ENCODE data around the gene PARP12.

Gene PARP12

DNA sequence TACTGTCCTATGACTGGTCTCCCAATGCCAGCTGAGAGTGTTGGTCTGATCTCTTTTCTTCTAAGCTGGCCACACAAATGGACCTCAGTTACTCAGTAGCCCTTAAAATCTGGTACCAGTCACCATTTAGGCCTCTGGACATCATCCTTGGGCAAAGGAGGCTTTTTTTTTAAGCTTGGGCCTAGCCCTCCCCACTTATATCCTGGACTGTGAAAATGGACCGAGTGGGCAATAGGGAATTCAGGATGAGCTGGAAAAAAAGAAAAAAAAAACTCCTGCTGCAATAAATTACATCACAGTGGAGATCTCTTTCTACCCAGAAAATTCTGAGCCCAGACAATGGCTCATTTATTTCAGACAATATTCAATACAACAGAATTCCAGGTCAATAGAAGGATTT is 68.4 kb downstream of the PARP12 start:
- POLR2A ChIA-PET = no interaction called here

DNA sequence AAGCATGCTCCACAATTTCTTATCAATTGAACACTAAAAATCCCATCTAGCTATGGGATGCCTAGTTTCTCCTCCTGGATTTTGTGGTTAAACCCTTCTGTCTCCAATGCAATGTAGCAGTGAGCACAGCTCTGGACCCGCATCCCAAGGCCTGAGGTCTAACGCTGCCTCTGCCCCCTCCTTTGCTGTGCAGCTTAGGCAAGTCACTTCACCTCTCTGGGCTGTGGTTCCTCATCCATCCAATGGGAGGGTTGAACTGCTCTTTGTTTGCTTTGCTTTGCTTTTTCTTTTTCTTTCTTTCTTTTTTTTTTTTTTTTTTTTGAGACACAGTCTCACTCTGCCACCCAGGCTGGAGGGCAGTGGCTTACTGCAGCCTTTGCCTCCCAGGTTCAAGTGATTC is 69.2 kb downstream of the PARP12 start:
- TF ChIP-seq, protein P1, sequence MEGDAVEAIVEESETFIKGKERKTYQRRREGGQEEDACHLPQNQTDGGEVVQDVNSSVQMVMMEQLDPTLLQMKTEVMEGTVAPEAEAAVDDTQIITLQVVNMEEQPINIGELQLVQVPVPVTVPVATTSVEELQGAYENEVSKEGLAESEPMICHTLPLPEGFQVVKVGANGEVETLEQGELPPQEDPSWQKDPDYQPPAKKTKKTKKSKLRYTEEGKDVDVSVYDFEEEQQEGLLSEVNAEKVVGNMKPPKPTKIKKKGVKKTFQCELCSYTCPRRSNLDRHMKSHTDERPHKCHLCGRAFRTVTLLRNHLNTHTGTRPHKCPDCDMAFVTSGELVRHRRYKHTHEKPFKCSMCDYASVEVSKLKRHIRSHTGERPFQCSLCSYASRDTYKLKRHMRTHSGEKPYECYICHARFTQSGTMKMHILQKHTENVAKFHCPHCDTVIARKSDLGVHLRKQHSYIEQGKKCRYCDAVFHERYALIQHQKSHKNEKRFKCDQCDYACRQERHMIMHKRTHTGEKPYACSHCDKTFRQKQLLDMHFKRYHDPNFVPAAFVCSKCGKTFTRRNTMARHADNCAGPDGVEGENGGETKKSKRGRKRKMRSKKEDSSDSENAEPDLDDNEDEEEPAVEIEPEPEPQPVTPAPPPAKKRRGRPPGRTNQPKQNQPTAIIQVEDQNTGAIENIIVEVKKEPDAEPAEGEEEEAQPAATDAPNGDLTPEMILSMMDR (IDR thresholded peaks at IDR 0.05; ENCODE audit: control extremely low read depth, extremely low read depth, low read depth, missing control alignments) = no peak
- ChIA-PET CTCF (interaction anchor here (1.3 to 1.5 kb wide), 3 partner anchors 10 to 559 kb away, joined by 4 to 6 read pairs (median 5); no protein-coding TSS in a partner anchor), POLR2A (no interaction called here)
- no peak for DNase-seq (ENCODE audit: extremely low spot score)

More for the DNA sequence above, 68.4 kb downstream of the PARP12 start:
- DNase-seq (ENCODE audit: extremely low spot score) = no peak
- CTCF ChIA-PET = interaction anchor here (0.8 to 1.5 kb wide), 4 partner anchors 9 to 560 kb away, joined by 3 to 6 read pairs (median 4); no protein-coding TSS in a partner anchor
- TF ChIP-seq, protein P1 (IDR thresholded peaks at IDR 0.05; ENCODE audit: control extremely low read depth, extremely low read depth, low read depth, missing control alignments) = no peak

DNA sequence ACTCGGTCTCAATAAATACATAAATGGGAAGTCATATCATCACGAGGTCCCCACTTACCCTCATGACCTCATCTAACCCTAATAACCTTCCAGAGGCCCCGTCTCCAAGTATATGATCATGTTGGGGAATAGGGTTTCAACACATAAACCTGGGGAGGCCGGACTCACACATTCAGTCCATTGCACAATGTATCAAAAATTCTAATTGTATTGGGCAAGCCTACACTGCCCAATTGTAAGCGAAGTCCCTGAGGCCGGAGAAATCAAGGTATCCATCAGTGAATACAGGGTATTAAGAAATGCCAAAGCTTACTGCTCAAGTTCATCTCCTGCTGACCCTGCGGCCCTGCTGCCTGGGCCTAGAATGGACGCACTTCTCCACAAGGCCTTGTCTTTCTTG is 69.6 kb downstream of the PARP12 start:
- DNase-seq (ENCODE audit: extremely low spot score) = no peak
- TF ChIP-seq, protein P1 (IDR thresholded peaks at IDR 0.05; ENCODE audit: control extremely low read depth, extremely low read depth, low read depth, missing control alignments) = no peak
- POLR2A ChIA-PET = no interaction called here
- CTCF ChIA-PET = no interaction called here

DNA sequence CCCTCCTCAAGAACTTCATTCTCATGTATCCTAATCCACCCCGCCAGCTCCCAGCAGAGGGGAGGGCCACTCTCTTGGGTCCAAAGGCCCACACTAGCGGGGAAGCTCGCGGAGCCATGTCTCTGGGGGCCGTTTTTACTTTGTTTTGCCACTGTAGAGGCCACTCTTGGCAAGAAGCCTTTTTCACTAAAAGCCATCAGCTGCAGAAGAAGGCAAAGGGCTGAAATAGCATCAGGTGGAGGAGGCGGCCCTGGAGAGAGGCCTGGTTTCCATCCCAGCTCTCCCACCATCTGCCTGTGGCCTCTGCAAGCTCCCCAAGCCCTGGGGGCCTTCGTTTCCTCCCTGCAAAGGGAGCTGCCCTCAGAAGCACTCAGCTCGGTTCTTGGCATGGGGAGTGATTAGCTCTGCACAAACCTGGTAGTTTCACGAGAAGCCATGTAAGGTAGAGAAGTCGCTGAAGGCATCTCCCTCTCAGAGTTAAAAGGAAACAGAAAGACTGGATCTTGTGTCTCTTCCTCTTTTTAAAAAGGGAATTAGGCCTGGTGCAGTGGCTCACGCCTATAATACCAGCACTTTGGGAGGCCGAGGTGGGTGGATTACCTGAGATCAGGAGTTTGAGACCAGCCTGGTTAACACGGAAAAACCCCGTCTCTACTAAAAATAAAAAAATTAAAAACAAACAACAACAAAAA is 70.3 kb downstream of the PARP12 start:
- TF ChIP-seq, protein P1 (IDR thresholded peaks at IDR 0.05; ENCODE audit: control extremely low read depth, extremely low read depth, low read depth, missing control alignments) = no peak
- DNase-seq (ENCODE audit: extremely low spot score) = no peak
- POLR2A ChIA-PET = no interaction called here
- CTCF ChIA-PET = interaction anchor here (1.1 to 1.3 kb wide), 2 partner anchors 347 to 411 kb away, joined by 3 read pairs; no protein-coding TSS in a partner anchor

DNA sequence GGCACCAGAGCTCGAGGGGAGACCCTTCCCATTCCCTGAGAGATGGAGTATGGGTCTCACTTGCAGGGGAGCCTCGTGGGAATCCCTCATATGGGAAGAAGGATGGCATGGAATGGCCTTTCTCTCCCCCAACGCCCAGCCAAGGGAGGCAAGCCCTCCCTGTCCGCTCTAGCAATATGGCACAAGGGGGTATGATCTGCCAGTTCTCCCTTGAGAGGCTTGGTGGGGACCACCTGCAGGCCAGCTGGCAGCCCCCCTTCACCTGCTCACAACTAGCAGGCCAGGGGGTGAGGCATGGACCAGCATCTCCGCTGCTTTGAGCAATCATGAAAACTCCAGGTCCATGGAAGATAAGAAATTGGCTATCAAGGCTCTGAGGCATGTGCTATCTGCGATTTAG is 70.8 kb downstream of the PARP12 start:
- POLR2A ChIA-PET = no interaction called here
- DNase-seq (ENCODE audit: extremely low spot score) = no peak
- CTCF ChIA-PET = interaction anchor here (1.1 to 1.3 kb wide), 2 partner anchors 346 to 410 kb away, joined by 3 read pairs; no protein-coding TSS in a partner anchor
- TF ChIP-seq, protein P1 (IDR thresholded peaks at IDR 0.05; ENCODE audit: control extremely low read depth, extremely low read depth, low read depth, missing control alignments) = no peak

DNA sequence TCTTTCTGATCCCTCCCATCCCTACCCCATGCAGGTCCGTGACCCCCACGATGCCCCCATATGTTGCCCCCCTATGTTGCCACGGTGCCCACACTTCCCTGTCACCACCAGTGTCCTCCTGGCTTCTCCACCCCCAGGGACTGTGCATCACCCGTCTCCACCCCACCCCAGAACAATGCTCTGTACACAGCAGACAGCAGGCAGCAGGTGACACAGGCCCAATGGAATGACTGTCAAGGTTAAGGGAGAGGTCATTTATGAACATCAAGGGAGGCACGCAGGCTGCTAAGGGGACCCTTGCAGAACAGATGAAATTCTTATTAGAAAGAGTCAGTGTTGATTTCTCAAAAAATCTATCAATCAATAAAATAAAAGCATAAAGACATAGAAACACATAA is 71.5 kb downstream of the PARP12 start:
- CTCF ChIA-PET = interaction anchor here (1.1 to 1.2 kb wide), 2 partner anchors 53 to 409 kb away, joined by 3 read pairs; no protein-coding TSS in a partner anchor
- no peak for DNase-seq (ENCODE audit: extremely low spot score)
- TF ChIP-seq, protein P1 (IDR thresholded peaks at IDR 0.05; ENCODE audit: control extremely low read depth, extremely low read depth, low read depth, missing control alignments) = no peak
- POLR2A ChIA-PET = no interaction called here

Data from GM10248 (cell line).